Measurements from ENCODE around the gene IL17D.
"Not testable (repeated sequence)": the region's sequence is repeated elsewhere in the genome, so short reads cannot be mapped to it uniquely, and the experiment has no call there.

The IL17D gene

DNA sequence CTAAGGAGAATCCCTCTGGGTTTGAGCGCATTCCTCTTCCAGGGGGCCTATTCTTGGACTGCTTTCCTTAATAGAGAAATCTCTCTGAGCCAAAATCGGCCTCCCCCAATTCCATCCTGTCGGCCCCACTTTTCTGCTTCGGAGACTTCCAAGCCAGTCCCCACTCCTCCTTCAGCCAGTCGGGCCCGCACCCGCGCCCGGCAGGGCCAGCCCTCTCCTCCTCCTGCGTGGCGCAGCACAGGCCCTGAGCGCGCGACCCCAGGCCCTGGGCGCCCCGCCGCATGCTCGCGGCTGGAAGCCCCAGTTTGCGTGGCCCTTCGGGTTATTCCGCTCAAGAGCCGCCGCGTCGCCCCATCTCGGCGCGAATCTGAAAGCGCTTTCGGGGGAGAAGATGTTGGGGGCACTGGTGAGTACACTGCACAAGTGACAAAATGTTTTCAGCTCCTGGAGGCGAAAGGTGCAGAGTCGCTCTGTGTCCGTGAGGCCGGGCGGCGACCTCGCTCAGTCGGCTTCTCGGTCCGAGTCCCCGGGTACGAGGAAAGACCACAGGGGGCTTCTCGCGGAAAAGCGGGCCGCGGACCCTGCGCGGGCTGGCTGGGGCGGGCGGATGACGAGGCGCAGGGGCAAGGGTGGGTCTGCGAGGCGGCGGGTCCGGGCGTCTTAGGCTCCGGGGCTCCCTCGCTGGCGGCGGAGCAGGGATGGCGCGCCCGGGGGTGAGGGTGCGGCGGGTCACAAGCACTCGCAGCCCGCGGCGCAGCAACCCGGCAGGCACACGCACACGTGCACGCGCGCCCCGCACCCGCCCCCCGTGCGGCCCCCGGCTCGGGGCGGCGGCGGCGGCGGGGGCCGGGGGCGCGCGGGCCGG lies at the start of gene IL17D:
IL17D (plus strand) TSS at position 785 of the 865 bp plus-strand sequence. CDS start 303 bp downstream, outside the sequence.
- DNase-seq (ENCODE audit: insufficient read length, low spot score) (no peak), FAIRE-seq (no peak)

DNA sequence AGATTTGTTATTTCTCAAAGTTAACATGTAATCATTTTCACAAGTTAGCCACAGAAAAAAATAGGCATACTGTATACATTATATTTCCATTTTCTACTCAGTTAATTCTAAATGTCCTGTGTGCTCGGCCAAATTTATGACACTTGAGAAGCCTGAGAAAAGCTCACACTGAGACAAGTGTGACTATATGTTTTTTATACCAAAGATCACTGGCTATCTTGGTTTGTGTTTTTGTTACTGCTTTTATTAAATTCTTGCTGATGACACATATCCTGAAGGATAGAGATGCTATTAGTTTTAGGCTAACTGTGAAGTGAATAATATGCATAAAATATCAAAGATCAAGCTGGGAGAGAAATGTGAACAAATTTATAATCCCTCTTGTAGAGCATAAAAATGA lies 49.3 kb upstream of the IL17D start:
- no peak for DNase-seq (ENCODE audit: insufficient read length, low spot score)
- no peak for FAIRE-seq

- no peak for FAIRE-seq
Observed at GRCh38 chr13:20658451-20659040, 45.0 kb upstream of the IL17D start.

GRCh38 chr13:20664351-20664750 lies 39.1 kb upstream of the IL17D start:
- FAIRE-seq, result no peak

More at GRCh38 chr13:20658451-20659040, 45.0 kb upstream of the IL17D start:
- no peak for DNase-seq (ENCODE audit: insufficient read length, low spot score)

DNA sequence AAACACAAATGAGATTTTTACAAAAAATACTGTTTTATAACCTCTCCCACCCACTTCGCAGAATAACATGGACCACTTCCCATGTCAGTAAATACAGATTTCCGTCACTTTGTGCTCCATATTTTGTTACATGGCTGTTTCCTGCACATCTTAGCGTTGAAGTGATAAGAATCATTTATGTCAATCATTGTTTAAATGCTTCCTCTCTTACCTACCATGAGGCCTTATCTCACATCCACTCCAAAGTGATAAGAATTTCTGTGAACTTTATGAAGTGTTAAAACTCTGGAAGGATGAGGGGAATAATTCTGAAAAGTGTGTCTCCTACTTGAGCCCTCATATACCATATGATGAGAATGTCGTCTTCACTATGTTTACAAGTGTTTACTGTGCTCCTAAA lies 36.6 kb upstream of the IL17D start:
- no peak for DNase-seq (ENCODE audit: insufficient read length, low spot score)
- no peak for FAIRE-seq

More at GRCh38 chr13:20664351-20664750, 39.1 kb upstream of the IL17D start:
- no peak for DNase-seq (ENCODE audit: insufficient read length, low spot score)

DNA sequence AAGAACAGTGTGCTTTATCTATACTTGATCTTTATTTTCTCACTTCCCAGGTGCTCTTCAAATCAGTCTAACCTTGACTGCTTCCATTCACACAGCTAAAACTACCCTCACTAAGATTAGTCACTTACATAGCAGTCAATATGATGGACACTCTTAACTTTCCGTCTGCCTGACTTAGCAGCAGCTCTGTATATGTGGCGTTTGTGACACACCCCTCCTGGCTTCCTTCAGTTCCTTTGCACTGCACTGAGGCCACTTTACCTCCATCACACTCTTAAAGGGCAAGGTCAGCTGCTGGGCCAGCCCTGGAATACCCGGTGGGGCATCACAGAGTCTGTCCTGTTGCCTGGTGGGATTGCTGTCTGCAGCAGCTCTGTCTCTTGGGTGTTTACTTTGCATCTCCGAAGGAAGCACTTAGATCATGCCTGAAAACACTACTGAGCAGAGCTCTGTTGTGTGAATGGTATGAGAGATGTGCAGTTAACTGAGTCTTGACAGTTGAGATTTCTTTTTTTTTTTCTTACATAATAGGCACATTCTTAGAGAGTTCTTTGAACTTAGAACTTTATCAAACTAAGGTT lies 35.6 kb upstream of the IL17D start:
- FAIRE-seq, result no peak
- no peak for DNase-seq (ENCODE audit: insufficient read length, low spot score)

GRCh38 chr13:20669162-20669561 lies 34.3 kb upstream of the IL17D start:
- FAIRE-seq, result no peak
- DNase-seq (ENCODE audit: insufficient read length, low spot score), result no peak

- DNase-seq (ENCODE audit: insufficient read length, low spot score), result no peak
- no peak for FAIRE-seq
Observed at GRCh38 chr13:20671789-20672188, 31.7 kb upstream of the IL17D start.

GRCh38 chr13:20672772-20673171 lies 30.7 kb upstream of the IL17D start:
- FAIRE-seq (no peak), DNase-seq (ENCODE audit: insufficient read length, low spot score) (no peak)

- no peak for FAIRE-seq
- DNase-seq (ENCODE audit: insufficient read length, low spot score), result no peak
Observed at GRCh38 chr13:20673715-20674114, 29.8 kb upstream of the IL17D start.

DNA sequence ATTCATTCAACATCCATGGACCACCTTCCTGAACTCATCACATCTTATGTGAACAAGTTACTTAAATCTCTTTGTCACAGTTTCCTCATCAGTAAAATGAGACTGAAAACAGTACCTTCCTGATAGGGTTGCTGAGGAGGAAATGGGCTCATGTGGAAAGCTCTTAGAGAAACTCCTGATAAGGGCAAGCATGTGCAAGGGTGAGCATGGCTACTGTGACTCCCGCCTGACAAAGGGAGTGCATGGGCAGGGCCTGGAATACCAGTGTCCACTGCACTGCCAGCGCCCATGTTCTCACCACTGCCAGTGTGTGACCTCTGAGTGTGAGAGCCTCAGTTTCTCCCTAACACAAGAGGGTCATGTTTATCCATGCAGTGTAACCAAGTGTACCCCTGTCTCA lies 27.3 kb upstream of the IL17D start:
- FAIRE-seq (no peak), DNase-seq (ENCODE audit: insufficient read length, low spot score) (no peak)

GRCh38 chr13:20678606-20679005 lies 24.9 kb upstream of the IL17D start:
- not testable (repeated sequence) for DNase-seq (ENCODE audit: insufficient read length, low spot score); FAIRE-seq

DNA sequence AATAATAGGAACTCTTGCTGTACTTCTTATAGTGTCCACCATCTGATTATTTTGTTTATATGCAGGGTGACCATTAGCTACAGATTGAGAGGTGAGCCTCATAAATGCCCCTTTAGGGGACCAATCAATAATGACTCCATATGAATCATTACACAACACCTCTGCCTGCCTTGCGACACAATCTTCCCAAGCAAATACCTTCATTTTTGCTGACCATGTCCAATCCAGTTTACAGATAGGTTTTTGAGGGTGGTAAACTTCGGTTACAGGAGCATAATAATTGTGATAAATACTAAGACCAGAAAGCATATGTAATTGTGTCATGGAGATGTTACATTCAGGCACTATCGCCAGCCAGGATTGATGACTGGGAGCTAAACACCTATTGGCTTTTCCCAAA lies 23.6 kb upstream of the IL17D start:
- DNase-seq (ENCODE audit: insufficient read length, low spot score) (no peak), FAIRE-seq (no peak)

GRCh38 chr13:20680416-20681080 lies 23.0 kb upstream of the IL17D start:
- FAIRE-seq (no peak), DNase-seq (ENCODE audit: insufficient read length, low spot score) (no peak)

- FAIRE-seq, result not testable (repeated sequence)
Observed at GRCh38 chr13:20681481-20681880, 22.0 kb upstream of the IL17D start.

DNA sequence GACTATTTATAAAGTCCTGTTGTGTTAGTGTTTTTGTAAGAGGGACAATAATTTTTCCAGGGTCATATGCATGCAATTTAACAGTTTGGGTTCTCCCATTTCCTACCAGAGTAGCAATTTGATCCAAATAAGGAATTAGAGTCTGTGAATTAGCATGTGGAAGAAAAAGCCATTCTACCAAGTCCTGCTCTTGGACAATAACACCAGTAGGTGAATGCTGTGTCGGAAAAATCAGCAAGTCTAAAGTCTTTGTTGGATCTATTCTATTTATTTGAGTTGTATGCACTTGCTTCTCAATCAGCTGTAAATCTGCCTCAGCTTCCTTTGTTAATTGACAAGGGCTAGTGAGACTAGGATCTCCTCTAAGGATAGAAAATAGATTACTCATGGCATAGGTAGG lies 21.4 kb upstream of the IL17D start:
- DNase-seq (ENCODE audit: insufficient read length, low spot score), result no peak
- no peak for FAIRE-seq

More at GRCh38 chr13:20681481-20681880, 22.0 kb upstream of the IL17D start:
- DNase-seq (ENCODE audit: insufficient read length, low spot score), result not testable (repeated sequence)

GRCh38 chr13:20684041-20684440 lies 19.5 kb upstream of the IL17D start:
- DNase-seq (ENCODE audit: insufficient read length, low spot score) (no peak), FAIRE-seq (no peak)

GRCh38 chr13:20684546-20684945 lies 19.0 kb upstream of the IL17D start:
- no peak for FAIRE-seq
- no peak for DNase-seq (ENCODE audit: insufficient read length, low spot score)

DNA sequence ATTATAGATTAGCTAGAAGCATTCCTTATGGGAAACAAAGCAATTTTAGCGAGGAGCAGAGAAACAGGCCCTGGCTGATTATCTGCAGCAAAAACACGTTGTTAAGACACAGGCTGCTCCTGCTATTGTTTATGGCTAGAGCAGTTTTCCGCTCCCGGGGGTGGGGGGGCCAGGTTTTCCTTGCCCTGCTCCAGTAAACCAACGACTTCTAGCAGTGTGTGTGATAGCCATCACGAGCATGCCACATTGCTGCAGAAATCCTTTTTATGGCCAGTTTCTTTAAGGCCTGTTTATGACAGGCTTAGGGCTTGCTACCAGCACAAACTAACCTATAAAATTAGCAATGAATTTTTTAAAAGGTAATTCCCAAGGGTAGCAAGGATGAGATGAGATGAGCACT lies 18.4 kb upstream of the IL17D start:
- DNase-seq (ENCODE audit: insufficient read length, low spot score), result no peak
- FAIRE-seq, result no peak

DNA sequence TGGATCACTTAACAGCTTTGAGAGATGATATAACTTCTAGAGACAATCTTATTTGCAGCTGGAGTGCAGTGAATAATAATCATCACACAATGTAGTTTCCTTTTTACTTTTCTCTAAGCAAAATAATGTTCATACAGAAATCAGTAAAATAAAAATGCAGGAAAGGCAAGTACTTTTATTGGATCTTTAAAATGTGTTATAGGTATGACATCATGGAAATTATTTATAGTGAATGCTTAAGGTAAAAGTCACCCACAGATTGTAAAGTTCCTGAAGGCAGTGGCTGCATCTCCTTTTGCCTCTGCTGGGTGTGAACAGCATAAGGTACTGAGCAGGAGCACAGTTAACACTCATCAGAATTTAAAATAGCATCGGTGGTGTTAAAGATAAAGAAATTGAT lies 17.3 kb upstream of the IL17D start:
- FAIRE-seq (no peak), DNase-seq (ENCODE audit: insufficient read length, low spot score) (no peak)

Data from HTR-8/SVneo (cell line).